ENCODE results near the gene ACTL6A. TPM values are rescaled to one million over a fixed set of nuclear protein-coding genes. Genes with fewer than 3 reads are reported as not detected.
"Not testable (repeated sequence)": the region's sequence is repeated elsewhere in the genome, so short reads cannot be mapped to it uniquely, and the experiment has no call there.

The ACTL6A gene
- total RNA-seq (2014; rRNA removed; shearing (Covaris generic)), result 84.5 and 90.1 TPM in 2 replicates
- polyA plus RNA-seq (2015; cell fraction: cytosol; rRNA removed), result 86.9 and 130 TPM in 2 replicates
- 212 and 249 TPM in 2 replicates for polyA plus RNA-seq (2015; cell fraction: nucleus; rRNA removed)

DNA sequence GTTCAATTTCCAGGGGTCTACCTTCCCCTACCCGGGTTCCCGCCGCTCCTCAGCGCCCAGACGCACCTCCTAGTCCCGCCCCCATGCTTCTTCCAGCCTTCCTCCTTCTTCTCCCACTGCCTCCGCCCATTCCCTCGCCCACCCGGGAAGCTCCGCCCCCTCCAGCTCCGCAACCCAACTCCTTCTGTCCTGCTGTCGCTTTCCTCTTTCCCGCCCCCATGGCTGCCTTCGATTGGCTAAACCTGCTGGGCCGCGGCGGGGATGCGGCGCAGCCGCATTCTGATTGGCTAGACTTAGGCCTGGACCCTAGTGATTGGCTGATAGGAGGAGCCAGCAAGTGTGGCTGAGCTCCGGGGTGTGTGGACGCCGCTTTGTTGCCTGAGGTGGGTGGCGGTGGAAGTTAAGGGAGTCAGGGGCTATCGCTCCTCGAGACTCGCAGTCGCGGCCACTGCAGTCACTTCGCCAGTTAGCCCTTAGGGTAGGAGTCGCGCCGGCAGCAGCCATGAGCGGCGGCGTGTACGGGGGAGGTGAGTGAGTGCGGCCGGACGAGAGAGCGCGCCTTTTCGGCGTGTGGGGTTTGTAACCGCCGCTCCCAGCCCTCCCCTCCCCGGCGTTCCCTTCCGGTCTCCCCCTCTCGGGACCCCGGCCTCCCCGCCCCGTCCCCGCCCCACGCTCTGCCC lies at the start of gene ACTL6A:
TSS of gene ACTL6A (plus strand) at position 336 of the 680 bp plus-strand sequence. CDS start at position 503, 167 bp downstream.
- DNase-seq (ENCODE audit: low read depth, low spot score), result peak; percentile 100
- in situ Hi-C loops (cut with HindIII; ENCODE audit: low pct_unique_long_range_greater_than_20kb, low sequenced_read_pairs), result no loop called here

DNA sequence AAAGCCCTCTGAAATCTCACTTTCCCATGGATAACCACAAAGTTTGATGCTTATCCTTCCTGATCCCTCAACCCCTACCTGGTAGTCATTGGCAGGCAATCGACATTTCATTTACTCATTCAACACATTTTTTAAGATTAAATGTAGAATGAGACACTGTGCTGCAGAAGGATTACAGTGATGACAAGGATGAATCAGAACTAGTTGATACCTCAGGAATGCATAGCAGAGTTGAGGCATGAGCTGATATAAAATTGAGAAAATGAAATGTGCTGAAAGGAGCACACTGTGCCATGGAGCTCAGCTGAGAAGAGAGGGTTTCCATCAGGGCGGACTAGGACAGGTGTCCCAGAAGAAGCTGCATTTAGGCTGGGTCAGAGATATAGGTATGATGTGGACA lies 48.9 kb upstream of the ACTL6A start:
- DNase-seq (ENCODE audit: low read depth, low spot score), result no peak
- in situ Hi-C loops (cut with HindIII; ENCODE audit: low pct_unique_long_range_greater_than_20kb, low sequenced_read_pairs), result no loop called here

GRCh38 chr3:179516461-179517251 lies 46.1 kb upstream of the ACTL6A start:
- DNase-seq (ENCODE audit: low read depth, low spot score); in situ Hi-C loops (cut with HindIII; ENCODE audit: low pct_unique_long_range_greater_than_20kb, low sequenced_read_pairs): not testable (repeated sequence)

GRCh38 chr3:179526482-179526881 lies 36.2 kb upstream of the ACTL6A start:
- DNase-seq (ENCODE audit: low read depth, low spot score), result no peak
- in situ Hi-C loops (cut with HindIII; ENCODE audit: low pct_unique_long_range_greater_than_20kb, low sequenced_read_pairs), result no loop called here

DNA sequence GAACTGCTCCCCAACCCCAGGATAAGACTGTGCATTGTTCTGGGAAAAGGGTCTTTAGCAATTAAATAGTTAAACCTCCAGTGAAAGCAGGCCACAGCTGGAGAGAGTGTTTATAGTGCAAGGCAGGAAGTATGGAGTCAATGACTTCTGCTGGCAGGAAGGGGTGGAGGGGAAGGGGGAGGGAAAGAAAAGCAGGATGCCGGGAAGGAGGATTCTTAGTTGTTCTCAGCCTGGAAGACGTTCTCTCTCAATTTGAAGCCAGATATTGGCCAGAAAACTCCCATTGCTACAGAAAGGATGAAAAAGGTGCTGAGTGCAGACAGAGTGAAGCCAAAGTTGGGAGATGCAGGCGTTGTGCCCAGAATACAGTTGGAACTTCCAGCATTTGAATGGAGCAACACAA lies 35.7 kb upstream of the ACTL6A start:
- in situ Hi-C loops (cut with HindIII; ENCODE audit: low pct_unique_long_range_greater_than_20kb, low sequenced_read_pairs), result no loop called here
- DNase-seq (ENCODE audit: low read depth, low spot score), result peak; percentile 85

GRCh38 chr3:179528772-179529171 lies 34.0 kb upstream of the ACTL6A start:
- peak; percentile 36 for DNase-seq (ENCODE audit: low read depth, low spot score)

GRCh38 chr3:179531576-179531975 lies 31.1 kb upstream of the ACTL6A start:
- DNase-seq (ENCODE audit: low read depth, low spot score), result peak; percentile 54
- in situ Hi-C loops (cut with HindIII; ENCODE audit: low pct_unique_long_range_greater_than_20kb, low sequenced_read_pairs), result no loop called here

More at GRCh38 chr3:179528772-179529171, 34.0 kb upstream of the ACTL6A start:
- in situ Hi-C loops (cut with HindIII; ENCODE audit: low pct_unique_long_range_greater_than_20kb, low sequenced_read_pairs), result no loop called here

DNA sequence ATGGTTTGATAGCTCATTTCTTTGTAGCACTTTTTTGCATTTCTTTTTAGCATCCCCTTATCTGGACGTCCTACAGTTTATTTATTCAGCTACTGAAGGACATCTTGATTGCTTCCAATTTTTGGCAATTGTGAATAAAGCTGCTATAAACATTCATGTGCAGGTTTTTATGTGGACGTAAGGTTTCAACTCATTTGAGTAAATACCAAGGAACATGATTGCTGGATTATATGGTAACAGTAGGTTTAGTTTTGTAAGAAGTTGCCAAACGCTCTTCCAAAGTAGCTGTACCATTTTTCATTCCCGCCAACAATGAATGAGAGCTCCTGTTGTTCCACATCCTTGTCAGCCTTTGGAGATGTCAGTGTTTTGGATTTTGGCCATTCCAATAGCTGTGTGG lies 29.5 kb upstream of the ACTL6A start:
- no peak for DNase-seq (ENCODE audit: low read depth, low spot score)
- in situ Hi-C loops (cut with HindIII; ENCODE audit: low pct_unique_long_range_greater_than_20kb, low sequenced_read_pairs), result no loop called here

GRCh38 chr3:179536256-179536655 lies 26.5 kb upstream of the ACTL6A start:
- in situ Hi-C loops (cut with HindIII; ENCODE audit: low pct_unique_long_range_greater_than_20kb, low sequenced_read_pairs), result no loop called here
- no peak for DNase-seq (ENCODE audit: low read depth, low spot score)

GRCh38 chr3:179541094-179541493 lies 21.6 kb upstream of the ACTL6A start:
- in situ Hi-C loops (cut with HindIII; ENCODE audit: low pct_unique_long_range_greater_than_20kb, low sequenced_read_pairs), result no loop called here
- no peak for DNase-seq (ENCODE audit: low read depth, low spot score)

GRCh38 chr3:179541596-179541995 lies 21.1 kb upstream of the ACTL6A start:
- in situ Hi-C loops (cut with HindIII; ENCODE audit: low pct_unique_long_range_greater_than_20kb, low sequenced_read_pairs), result no loop called here

DNA sequence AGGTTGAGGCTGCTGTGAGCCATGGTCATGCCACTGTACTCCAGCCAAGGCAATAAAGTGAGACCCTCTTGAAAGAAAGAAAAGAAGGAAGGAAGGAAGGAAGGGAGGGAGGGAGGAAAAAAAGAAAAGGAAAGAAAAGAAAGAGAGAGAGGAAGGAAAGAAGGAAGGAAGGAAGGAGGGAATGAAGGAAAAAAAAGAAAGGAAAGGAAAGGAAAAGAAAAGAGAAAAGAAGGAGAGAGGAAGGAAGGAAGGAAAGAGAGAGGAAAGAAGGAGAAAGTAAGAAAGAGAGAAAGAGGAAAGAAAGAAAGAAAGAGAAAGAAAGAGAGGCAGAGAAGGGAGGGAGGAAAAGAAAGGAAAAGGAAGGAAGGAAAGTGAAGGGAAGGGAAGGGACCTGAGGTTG lies 20.4 kb upstream of the ACTL6A start:
- DNase-seq (ENCODE audit: low read depth, low spot score), result no peak
- in situ Hi-C loops (cut with HindIII; ENCODE audit: low pct_unique_long_range_greater_than_20kb, low sequenced_read_pairs), result no loop called here

More at GRCh38 chr3:179541596-179541995, 21.1 kb upstream of the ACTL6A start:
- no peak for DNase-seq (ENCODE audit: low read depth, low spot score)

DNA sequence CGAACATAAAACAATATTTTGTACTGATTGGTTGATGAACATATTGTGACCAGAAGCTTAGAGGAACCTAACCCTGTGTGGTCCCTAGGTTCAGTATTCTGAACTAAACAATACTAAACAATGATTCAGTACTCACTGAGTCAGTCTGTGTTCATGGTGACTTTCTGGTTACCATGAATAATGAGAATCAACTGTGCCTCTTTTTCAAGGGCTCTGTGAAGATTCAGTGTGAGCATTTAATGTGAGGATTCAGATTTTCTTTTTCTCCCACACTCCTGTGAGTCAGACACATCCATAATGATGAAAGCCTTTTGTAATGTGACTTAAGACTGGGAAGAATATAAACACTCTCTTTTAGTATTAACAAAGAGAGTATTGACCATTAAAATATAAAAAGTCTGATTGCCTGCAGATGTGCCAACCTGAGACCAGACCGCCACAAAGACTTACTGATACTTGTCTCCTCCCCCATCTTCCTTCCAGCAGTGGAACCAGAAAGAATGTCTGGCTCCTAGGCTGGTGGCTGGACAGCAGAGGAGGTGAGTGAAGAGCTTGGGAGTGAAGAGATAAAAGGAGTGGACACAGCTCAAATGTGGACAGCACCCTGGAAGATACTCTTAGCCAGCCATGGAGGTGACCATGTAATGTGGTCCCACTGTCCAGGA lies 17.6 kb upstream of the ACTL6A start:
- DNase-seq (ENCODE audit: low read depth, low spot score), result peak; percentile 96
- in situ Hi-C loops (cut with HindIII; ENCODE audit: low pct_unique_long_range_greater_than_20kb, low sequenced_read_pairs), result no loop called here

- in situ Hi-C loops (cut with HindIII; ENCODE audit: low pct_unique_long_range_greater_than_20kb, low sequenced_read_pairs), result no loop called here
- no peak for DNase-seq (ENCODE audit: low read depth, low spot score)
These were observed 15.9 kb upstream of the ACTL6A start for GRCh38 chr3:179546814-179547241.

GRCh38 chr3:179551349-179552105 lies 11.2 kb upstream of the ACTL6A start:
- DNase-seq (ENCODE audit: low read depth, low spot score), result peak; percentile 27
- in situ Hi-C loops (cut with HindIII; ENCODE audit: low pct_unique_long_range_greater_than_20kb, low sequenced_read_pairs), result no loop called here

GRCh38 chr3:179558742-179559364 lies 3.9 kb upstream of the ACTL6A start:
- peak; percentile 87 for DNase-seq (ENCODE audit: low read depth, low spot score)
- in situ Hi-C loops (cut with HindIII; ENCODE audit: low pct_unique_long_range_greater_than_20kb, low sequenced_read_pairs), result no loop called here

DNA sequence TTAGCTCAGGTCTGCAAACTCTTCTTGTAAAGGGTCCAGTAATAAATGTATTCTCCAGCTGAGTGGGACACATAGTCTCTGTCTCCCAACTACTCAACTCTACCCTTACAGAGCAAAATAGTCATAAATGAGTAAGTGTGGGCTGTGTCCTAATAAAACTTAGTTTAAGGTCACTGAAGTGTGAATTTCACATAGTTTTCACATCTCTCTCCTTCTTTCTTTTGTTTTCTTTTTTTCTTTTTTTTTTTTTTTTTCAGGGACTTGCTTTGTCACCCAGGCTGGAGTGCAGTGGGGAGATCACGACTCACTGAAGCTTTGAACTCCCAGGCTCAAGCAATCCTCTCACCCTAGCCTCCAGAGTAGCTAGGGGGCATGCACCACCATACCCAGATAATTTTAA lies 1.9 kb upstream of the ACTL6A start:
- in situ Hi-C loops (cut with HindIII; ENCODE audit: low pct_unique_long_range_greater_than_20kb, low sequenced_read_pairs), result no loop called here
- DNase-seq (ENCODE audit: low read depth, low spot score), result no peak

Measured in SK-MEL-5 (cell line).